OCI-M2 (cell line): Measurements from ENCODE around the gene USF1.
"Not testable (repeated sequence)": the region's sequence is repeated elsewhere in the genome, so short reads cannot be mapped to it uniquely, and the experiment has no call there.

Experiments
- DNase-seq: peaks from one replicate; lab custom pipeline; 2025; ENCODE audit not compliant: unreplicated experiment; lab: John Stamatoyannopoulos, UW

Gene USF1

DNA sequence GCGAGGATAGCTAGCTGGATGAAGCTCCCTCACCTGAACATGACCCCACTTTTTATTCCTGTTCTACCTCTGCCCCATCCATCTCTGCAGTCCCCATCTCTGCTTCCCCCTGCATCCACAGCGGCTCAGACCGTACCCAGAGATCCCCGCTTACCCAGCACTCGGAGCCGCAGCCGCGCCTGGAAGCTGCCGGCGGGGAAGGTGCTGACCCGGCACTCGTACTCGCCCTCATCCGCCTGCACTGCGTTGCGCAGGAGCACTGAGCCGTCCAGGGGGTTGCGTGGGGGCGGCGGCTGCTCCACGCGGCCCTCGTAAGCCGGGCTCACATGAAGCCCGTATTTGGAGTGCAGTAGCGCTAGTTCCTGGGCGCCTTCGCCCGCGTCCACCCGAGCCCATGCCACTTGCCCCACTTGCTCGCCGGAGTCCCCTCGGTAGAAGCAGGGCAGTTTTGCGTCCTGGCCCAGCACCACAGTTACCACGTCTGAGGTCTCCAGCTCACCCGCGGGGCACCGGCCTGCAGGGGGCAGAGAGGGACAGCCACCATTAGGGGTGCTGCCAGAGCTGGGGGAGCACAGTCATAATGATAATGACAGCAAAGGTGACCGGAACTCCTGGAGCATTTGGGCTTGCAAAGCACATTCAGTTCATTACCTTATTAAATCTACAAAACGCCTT lies 33.8 kb upstream of the USF1 start:
- DNase-seq: no peak

DNA sequence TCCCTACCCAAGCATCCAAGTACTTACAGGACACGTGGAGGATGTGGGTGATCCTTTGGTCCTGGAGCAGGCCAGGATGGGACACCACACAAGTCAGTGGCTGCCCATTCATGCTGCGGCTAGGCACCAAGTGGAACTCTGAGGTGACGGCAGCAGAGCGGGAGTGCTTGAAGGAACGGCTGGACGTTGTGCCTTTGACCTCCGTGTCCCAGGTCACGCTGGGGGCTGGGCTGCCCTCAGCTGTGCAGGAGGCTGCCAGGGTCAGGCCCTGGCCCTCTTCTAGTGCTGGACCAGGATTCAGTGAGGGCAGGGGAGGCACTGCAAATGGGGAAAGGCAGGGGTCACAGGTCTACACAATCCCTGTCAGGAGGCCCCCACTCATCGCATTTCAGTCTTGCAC lies 31.6 kb upstream of the USF1 start:
- no peak for DNase-seq

DNA sequence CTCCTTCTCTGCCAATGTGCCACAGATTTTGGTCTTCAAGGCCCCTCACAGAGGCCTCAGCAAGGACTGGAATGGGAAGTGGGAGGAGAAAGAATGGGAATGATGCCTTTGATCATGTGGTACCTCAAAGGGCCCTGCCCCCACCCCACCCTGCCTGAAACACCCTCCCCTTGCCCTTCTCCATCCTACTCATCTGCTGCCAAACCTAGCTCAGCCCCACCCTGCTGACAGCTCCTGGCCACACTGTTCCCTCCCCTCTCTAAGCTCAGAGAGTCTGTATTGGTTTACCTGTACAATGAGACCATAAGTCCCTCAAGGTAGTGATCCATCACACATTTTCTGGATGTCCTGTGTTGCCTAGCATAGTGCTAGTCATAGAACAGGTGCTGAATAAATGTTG lies 30.6 kb upstream of the USF1 start:
- no peak for DNase-seq

DNA sequence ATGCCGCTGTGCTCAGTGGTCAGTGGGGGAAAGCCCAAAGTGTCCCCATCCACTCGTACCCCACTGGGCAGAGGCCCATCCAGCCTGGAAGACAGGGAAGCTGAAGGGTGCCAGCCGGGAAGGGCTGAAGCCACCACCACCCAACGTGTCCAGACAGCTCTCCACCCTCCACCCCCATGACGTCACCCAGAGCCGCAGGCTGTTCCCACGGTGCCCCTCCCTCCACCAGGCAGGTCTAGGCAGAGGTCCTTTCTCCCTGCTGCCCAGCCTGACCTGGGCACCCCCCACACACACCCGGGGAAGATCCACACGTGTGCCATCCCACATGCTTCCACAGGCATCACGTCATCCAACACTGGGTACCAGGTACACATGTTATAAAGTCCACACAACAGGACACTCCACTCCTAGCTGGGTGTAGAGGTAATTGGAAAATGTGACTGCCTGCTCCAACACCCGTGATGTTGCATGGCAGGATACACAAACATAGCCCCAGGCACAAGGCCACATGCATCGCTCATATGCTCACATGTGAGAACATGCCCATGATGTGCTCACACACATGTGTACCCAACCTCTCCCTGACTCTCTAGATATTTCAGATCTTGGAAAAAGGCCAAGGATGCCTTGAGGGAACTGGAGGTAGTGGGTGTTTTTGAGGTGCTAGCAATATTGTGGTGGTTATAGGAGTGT lies 29.0 kb upstream of the USF1 start:
- DNase-seq: no peak

DNA sequence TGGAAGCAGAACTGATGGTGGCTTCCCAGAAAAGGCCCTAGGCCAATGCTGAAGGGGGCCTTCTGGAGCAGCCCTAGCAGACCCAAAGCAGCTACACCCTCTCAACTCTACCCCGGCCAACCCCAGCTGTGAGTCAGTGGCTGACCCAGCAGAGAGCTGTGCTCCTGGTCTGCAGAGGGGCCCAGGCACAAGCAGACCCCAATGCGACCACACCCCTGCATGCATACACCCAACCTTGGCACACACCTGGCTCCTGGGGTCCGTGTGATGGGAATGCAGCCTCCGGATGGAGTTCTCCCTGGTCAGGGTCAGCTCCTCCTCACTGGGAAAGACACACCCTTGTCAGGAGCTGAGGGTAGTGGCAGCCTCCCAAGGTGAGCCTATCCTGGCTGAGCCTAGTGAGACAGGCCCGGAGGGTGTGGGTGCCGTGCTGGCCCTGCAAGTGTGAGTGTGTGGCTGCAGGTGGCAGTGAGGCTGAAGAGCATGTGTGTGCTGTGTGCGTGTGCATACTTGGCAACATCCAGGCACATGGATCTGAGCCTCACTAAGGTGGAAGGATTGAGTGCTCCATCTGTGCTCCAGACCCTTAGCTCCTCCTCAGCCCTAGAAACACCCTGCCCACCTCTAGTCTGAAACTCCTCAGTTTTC lies 27.8 kb upstream of the USF1 start:
- DNase-seq: no peak

DNA sequence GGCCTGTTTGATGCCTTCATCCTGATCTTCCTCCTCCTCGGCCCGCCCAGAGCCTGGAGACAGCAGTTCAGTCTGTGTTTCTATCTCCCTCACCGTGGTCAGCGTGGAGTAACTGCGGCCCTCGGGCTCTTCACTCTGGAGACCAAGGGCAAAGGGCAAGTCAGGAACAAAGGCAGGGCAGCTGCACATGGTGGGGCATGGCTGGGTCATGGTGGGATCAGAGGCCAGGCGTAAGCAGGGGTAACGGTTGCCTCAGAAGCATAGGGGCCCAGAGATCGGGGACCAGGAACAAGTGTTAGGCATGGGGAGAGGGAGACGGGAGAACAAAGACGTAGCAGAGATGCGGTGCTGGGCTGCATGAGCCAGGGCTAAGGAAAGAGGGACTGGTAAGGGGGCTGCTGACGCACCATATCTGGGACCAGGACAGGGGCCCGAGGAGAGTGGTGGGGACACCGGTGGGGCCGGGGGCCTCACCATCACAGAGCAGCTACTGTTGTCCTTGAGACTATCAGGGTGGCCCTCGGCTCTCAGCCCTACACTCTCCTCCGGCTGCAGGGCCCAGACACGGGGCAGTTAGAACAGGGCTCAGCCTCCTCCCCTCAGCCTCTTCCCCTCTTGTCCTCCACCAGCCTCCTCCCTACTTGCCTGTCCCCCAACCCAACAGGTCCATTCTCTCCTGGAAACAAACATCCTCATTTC lies 27.1 kb upstream of the USF1 start:
- DNase-seq: no peak

DNA sequence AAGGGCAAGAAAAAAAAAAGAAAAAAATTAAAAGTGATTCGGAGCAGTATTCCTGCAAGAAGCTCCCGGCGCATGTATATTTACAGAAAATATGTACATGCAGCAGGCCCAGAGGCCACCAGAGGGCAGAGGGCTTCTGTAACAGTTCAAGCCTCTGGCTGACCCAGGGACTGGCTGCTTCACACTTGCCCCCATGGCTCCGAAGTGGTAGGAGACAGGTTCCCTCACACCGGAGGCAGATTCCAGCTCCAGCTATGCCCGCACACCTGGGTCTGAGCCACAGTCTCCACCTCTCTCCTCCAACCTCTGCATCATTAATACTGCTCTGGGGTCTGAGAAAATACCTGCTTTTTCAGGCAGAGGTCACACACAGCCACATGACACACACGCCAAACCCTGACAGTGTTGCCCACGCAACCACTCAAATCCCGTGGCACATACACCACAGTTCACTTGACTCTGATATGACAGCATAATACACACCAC lies 26.2 kb upstream of the USF1 start:
- DNase-seq: no peak

DNA sequence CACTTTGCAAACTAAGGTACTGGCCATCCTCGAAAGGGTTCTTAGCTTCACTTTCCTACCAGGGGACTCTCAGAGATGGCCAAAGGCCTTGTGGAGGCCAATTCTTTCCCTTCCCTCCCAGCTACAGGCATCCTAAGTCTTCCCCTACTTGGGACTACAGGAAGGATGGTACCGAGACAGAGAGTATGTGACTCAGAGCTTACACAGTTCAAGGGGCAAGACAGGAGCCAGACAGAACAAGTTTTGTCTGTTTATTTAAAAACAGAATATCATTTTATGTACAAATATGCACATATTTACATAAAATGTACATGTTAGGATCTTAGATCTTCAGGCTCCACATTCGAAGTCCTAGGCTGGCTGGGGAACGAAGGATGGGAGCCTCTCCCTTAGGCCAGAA lies 25.0 kb upstream of the USF1 start:
- DNase-seq: no peak

DNA sequence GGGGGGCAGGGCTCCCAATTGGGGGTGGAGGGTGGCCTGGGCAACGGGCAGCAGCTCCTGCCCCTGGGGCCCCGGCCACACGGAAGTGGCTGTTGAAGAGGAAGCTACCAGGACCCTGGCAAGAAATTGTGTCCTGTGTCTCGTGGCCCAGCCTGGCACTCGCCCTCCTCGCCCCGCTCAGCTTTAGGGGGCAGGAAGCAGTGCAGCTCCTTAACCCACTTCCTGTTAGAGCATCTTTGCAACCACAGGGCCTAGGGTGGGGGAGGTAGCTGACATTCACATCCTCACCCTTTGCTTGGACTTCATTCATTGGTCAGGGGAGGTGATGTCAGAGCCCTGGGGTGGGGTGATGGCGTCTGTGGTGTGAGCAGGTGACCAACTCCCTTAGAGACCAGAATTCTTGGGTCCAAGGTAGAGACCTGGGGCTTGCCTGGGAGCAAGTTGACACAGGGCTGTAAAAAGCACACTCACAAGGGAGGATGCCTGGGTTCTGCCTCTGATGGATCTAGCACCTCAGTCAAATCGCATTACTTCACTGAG lies 24.0 kb upstream of the USF1 start, which contains the start of gene ARHGAP30:
Gene ARHGAP30, minus strand, starts transcription at position 161 of the 540 bp plus-strand sequence. CDS start 267 bp downstream, outside the sequence.
- no peak for DNase-seq

DNA sequence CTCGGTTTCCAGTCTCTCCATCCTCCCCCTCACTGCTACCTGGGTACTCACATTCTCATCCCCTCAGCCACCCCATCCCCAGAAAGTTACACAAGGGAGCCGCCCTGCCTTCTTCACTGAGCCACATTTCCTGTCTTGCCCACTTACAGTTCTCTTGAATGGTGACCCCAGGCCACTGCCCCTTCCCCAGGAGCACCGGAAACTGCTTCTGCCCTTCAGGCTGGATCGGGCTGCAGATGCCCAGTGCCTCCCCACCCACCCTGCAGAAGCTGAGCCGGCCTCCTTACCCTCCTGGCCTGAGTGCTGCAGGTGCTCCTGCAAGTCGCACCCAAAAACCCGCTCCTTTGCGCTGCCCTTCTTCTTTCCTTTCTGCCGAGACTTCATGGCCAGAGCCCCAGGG lies 23.5 kb upstream of the USF1 start:
- DNase-seq: no peak

DNA sequence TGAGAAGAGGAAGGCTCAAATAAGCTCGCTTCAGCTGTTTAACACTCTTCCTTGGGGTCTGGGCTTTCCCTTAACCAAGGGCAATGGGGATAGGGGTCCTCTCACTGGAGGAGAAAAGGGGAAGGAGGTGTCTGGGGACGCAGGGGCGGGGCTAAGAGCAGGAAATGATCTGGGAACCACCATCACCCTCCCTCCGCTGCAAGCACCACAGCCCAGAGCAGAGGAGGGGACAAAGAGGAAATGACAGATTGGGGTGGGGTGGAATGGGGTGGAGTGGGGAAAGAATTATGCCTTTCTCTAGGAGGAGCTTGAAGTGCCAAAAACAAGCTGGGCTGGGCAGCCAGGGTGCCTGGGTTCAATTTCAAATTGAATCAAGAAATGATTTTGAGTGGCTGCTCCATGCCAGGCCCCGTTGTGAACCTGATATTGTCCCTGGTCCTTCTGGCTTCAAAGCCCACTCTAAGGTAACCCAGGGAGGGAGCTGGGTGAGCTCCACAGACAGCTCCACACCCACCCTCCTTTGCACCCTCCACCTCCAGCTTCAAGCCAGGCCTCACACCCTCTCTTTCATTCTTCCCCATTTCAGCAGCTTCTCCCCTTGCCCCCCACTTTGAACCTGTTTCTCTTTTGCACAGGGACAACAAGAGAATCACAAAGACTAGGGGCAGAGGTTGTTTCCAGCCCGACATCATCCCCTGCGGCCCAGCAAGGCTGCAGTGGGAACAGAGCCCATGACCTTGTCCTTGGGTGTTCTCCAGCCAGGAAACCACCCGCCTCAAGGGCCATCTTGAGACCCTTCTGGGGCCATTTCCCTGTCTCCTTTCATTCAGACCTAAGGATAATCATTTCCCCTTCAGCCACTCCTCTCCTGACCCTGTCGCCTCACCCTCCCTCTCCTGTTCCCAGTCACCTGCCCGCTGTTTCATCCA lies 22.8 kb upstream of the USF1 start:
- peak; percentile 4 for DNase-seq

DNA sequence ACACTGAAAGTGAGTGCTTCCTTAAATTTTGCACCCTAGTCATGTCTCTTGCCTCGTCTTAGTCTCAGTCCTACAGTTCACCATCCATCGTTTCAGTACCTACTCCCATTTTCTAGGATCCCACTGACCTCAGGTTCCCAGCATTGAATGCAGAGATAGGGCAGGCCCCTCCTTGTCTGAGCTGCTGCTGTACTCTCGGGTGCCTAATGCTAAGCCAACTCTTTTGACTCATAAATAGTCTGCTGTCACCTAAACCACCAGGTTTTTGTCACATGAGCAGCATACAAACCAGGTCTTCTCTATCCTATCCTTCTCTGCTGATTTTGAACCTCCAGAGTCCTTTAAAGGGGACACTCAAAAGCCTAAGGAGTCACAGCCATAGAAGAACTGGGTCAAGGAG lies 20.9 kb upstream of the USF1 start:
- DNase-seq: no peak

DNA sequence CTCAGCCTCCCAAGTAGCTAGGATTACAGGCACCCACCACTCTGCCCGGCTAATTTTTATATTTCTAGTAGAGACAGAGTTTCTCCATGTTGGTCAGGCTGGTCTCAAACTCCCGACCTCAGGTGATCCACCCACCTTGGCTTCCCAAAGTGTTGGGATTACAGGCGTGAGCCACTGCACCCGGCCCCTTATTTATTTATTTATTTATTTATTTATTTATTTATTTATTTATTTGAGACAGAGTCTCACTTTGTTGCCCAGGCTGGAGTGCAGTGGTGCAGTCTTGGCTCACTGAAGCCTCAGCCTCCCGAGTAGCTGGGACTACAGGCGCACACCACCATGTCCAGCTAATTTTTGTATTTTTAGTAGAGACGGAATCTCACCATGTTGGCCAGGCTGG lies 19.9 kb upstream of the USF1 start:
- DNase-seq: not testable (repeated sequence)

DNA sequence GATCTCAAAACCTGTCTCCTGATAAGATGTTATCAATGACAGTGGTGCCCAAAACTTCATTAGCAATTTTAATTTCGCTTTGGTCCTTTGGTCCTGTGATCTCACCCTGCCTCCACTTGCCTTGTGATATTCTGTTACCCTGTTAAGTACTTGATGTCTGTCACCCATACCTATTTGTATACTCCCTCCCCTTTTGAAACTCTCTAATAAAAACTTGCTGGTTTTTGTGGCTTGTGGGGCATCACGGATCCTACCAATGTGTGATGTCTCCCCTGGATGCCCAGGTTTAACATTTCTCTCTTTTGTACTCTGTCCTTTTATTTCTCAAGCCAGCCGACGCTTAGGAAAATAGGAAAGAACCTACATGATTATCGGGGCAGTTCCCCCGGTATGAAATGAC lies 18.2 kb upstream of the USF1 start:
- DNase-seq: not testable (repeated sequence)

DNA sequence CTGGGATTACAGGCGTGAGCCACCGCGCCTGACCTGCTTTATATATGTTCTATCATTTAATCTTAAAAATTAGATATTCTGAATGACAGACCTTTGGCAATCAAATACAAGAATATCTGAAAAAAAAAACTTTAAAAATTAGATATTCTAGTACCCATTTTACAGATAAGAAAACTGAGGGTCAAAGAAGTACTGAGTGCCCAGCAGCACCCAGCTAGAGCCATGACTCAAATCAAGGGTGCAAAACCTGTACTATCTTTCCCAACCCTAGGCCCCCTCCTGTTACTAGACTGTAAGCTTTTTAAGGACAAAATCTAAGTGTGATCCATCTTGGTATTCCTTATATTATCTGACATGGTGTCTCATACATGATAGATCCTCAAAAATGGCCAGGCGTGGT lies 15.6 kb upstream of the USF1 start:
- DNase-seq: no peak

DNA sequence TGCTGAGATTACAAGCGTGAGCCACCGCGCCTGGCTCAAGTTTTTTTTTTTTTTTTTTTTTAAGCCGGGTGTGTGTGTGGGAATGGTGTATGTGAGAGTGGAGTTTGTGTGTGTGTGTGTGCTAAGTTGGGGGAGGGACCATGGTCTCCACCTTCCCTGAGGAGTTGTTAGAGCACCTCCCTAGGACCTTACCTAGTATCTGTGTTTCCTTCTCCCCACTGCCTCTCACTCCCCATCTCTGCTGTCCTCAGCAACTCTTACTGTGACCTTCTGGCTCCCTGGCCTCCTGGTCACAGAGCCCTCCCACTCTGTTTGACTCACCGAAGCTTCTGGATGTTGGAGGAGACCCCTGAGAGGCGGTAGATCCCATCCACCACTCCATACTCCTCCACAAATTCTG lies 13.5 kb upstream of the USF1 start:
- no peak for DNase-seq

DNA sequence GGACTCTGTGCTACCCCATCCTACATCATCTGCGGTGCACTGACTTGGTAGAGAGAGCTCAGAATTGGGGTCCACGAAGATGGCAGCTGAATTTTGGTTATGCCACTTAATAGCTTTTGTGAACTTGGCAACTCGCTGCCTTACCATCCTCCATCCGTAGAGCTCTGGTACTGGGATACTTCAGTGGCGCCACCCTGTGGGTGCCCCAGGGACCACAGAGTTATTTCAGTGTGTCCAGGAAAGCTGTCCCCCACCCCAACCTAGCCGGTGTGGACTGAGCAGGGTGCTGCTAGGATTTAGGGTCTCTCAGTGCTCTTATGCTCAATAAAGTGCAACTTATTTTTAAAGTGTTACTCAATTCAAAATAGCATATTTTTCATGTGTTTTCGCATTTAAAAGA lies 9.0 kb upstream of the USF1 start:
- DNase-seq: no peak

DNA sequence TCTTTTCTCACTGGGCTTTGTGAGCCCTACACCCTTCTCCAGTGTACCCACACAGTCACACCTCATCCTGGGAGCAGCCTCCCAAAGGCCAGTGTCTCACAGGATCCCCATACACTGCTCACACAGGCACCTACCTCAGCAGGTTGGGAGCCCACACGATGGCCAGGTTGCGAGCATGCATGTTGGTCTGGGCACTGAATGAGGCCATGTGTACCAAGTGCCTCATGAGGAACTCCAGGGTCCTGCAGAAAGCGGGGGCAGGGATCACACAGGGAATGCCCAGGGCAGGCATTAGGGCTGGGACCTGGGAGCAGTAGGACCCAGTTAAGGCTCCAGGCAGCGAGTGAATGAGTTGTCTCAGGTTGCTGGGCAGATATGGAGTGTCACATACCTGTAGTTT lies 8.5 kb upstream of the USF1 start:
- DNase-seq: no peak

DNA sequence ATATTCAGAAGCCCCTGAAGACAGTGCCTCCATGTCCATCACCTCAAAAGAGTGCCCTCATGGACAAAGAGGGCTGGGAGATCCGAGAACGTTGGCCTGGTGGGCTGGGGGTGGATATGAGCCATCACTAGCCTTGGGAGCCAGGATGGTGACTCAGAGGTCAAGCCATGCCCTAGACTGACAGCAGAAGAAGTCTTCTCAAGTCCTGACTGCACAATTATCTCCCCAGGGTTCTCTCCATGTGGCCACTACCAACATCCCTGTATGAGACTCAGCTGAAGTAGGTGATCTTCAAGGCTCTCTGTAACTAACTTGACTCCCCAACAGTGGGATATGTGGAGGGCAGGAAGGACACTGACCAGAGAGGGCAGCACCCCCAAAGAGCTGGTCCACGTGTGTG lies 7.1 kb upstream of the USF1 start:
- DNase-seq: no peak

DNA sequence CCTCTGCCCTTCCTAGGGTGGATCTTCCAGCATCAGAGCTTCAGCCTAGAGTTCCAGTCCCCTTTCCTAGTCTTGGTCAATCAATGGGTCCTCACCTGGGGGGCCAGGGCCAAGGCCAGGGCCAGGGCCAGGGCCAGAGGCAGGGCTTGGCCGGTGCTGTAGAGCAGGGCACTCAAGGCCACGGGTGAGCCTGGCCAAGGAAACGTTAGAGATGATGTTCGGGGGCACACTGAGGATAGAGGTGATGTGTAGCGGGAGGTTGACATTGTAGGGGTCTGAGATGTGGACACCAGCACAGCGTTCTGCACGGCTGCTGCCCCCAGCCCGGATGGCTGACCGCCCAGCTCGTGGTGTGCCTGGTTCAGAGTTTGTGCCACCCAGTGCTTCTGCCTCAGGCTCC lies 5.4 kb upstream of the USF1 start:
- no peak for DNase-seq
